Stimulated activated CD4-positive, alpha-beta T cell treated with anti-CD3 and anti-CD28 coated beads, Interleukin-12 subunit alpha, Interleukin-12 subunit beta, amount 100 ng/mL, for 24 hours (primary cell): ENCODE data around the gene PHACTR2.
"Not testable (repeated sequence)": the region's sequence is repeated elsewhere in the genome, so short reads cannot be mapped to it uniquely, and the experiment has no call there.

Experiments
- DNase-seq, 2 experiments: peaks; one replicate each; pipeline ENCODE4 v3.0.0-alpha.2; 2020; ENCODE audit warnings: low read depth in 2 of 2

The PHACTR2 gene

GRCh38 chr6:143765422-143766184 is 87.8 kb downstream of the PHACTR2 start:
- no peak for DNase-seq

- no peak for DNase-seq
These were observed 88.4 kb downstream of the PHACTR2 start for GRCh38 chr6:143766185-143766553.

- DNase-seq: no peak
These were observed 89.7 kb downstream of the PHACTR2 start for GRCh38 chr6:143767433-143767832.

- DNase-seq: no peak
These were observed 94.6 kb downstream of the PHACTR2 start for GRCh38 chr6:143772116-143773086.

GRCh38 chr6:143773506-143774150 is 95.9 kb downstream of the PHACTR2 start:
- DNase-seq: no peak

GRCh38 chr6:143774347-143774746 is 96.6 kb downstream of the PHACTR2 start:
- DNase-seq: no peak

GRCh38 chr6:143775336-143775735 is 97.6 kb downstream of the PHACTR2 start:
- DNase-seq: no peak

GRCh38 chr6:143778926-143779325 is 101.2 kb downstream of the PHACTR2 start:
- DNase-seq: no peak

- no peak for DNase-seq
These were observed 104.7 kb downstream of the PHACTR2 start for GRCh38 chr6:143782481-143782880.

- DNase-seq: no peak
These were observed 105.3 kb downstream of the PHACTR2 start for GRCh38 chr6:143783077-143783476.

GRCh38 chr6:143784316-143784715 is 106.6 kb downstream of the PHACTR2 start:
- no peak for DNase-seq

GRCh38 chr6:143786371-143786770 is 108.6 kb downstream of the PHACTR2 start:
- DNase-seq: not testable (repeated sequence)

GRCh38 chr6:143792402-143793279 is 114.9 kb downstream of the PHACTR2 start:
- DNase-seq: no peak

GRCh38 chr6:143793280-143793619 is 115.5 kb downstream of the PHACTR2 start:
- no peak for DNase-seq

GRCh38 chr6:143796551-143796950 is 118.8 kb downstream of the PHACTR2 start:
- DNase-seq: not testable (repeated sequence)

GRCh38 chr6:143798487-143798886 is 120.7 kb downstream of the PHACTR2 start:
- DNase-seq: not testable (repeated sequence)

GRCh38 chr6:143802833-143803565 is 125.2 kb downstream of the PHACTR2 start:
- no peak for DNase-seq

GRCh38 chr6:143803769-143804568 is 126.2 kb downstream of the PHACTR2 start:
- DNase-seq: no peak

GRCh38 chr6:143804835-143805239 is 127.1 kb downstream of the PHACTR2 start:
- DNase-seq: no peak
